HG03565 (cell line): Measurements from ENCODE around the gene FBXL16.

Source experiments
- ATAC-seq: cut with Tn5 transposase; IDR thresholded peaks from one replicate; pipeline ENCODE4 v1.9.1; 2021; ENCODE audit warnings: mild to moderate bottlenecking, moderate library complexity; ENCODE audit not compliant: unreplicated experiment

FBXL16 gene

DNA sequence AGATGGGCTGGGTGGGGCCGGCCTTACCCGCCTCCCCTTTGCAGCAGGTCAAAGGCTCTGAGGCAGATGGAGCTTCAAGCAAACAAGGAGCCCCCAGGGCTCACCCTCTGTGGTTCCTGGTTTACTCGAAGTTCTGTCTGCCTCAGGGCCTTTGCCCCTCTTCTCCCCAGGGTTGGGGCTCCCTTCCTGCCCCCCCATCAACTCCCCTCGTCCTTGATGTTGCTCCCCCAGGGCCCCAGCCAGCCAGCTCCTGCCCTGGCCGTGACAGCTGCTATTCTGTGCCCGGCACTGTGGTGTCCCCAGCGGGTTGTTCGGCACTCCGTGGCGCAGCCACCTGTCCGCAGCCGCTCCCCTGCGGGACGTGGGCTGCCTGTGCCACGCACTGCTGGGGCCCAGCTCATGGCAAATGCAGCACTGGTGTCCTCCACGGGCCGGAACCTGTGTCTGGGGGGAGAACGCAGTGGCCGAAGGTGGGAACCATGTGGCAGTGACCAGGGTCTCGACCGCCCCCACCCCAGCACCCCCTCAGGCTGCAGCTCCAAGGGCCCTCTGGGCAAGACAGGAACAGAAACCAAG, 5.0 kb upstream of the FBXL16 start:
- no peak for ATAC-seq

DNA sequence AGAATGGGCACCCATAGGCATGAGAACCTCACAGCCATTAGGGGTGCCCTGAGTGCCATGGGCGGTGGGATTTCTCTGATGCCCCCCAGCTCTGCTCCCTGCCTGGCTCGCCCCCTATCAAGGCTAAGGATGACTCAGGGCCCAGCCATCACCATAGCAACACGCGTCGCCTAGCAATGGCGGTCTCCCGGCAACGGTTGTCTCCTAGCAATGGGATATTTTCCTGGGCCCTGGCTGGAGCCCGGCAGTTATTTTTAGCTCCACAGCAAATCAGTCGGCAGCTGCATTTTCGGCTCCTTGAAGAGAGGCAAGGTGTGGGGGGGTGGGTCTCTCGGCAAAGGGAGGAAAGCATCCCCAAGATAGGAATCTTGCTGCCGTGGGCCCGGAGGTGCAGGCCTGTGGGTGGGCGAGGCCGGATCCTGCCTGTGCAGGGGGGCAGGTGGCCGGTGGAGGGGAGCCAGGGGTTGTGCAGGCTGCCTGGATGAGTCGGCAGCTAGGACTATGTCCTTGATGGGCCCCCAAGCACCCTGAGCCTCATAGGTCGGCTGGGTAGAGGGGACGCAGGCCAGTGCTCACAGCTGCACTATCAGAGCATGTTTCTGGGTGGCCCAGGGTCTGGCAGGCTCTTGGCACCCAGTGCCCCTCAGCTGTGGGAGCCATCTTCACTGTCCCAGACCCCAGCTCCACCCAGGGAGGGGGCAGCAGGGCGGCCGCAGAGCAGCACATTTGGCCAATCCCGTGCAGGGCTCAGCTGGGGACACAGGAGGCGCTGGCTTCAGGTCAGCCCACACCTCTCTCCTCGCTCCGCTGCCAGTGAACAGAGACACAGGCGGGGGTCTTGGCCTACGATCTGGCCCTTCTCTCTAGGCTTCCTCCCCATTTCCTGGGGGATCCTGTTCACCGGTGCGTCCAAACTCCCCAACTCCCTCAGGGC, 4.2 kb upstream of the FBXL16 start:
- ATAC-seq: no peak

GRCh38 chr16:708959-709358, 3.4 kb upstream of the FBXL16 start:
- no peak for ATAC-seq

- ATAC-seq: no peak
Observed at GRCh38 chr16:708019-708418, 2.4 kb upstream of the FBXL16 start.

DNA sequence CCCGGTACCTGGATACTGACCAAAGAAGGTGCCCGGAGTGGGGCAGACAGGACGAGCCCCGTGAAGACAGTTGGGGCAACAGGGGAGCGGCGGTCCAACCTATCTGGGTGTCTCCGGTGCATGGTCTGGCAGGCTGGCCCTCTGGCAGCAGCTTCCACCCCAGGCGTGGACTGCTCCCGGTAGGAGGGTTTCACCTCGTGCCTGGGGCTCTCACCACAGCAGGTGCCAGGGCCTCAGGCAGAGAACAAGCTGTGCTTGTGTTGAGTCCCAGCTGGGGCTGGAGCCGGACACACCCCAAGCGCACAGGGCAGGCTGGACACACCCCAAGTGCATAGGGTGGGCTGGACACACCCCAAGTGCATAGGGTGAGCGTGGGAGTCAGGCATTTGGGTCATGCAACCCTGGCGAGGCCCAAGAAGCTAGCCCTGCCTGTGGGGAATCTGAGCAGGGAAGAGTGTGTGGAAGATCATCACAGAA, 1.5 kb upstream of the FBXL16 start:
- no peak for ATAC-seq

GRCh38 chr16:706189-707061, 824 bp upstream of the FBXL16 start:
- no peak for ATAC-seq

DNA sequence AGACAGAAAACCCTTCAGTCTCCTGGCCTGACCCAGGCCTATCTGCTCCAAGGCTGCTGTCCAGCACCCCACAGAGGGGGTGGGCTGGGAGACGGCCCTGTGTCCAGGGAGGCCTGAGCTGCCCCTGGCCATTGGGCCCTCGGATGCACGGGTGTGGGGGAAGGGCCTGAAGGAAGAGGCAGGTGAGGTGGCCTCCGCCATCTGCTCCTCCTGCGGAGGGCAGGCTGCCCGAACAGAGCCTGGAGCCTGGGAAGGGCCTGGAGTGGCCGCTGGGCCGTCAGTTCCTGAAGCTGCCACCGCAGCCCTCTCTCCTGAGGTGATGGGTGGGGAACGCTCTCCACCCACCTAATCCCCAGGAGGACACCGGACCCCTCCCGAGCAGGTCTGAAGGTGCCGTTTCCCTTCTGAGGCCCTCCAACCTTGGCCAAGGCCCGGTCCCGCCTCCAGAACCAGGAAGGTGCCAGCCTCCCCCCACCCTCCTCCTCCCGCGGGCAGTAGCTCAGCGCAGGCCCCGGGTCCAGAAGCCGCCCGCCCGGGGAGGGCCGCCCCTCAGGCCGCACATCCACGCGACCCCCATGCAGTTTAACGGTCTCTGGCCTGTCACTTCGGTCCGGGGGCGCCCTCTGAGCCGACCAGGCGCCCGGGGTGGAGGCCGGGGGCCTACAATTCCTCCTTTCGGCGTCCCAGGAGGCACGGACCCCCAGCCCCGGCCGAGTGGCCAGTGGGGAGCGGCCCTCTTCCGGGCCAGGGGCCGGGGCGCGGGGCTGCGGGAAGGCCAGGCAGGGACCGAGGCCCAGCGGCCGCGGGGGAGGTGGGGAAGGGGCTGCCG, 835 bp downstream of the FBXL16 start:
- no peak for ATAC-seq

- no peak for ATAC-seq
Observed at GRCh38 chr16:704047-704446, 1.6 kb downstream of the FBXL16 start.

DNA sequence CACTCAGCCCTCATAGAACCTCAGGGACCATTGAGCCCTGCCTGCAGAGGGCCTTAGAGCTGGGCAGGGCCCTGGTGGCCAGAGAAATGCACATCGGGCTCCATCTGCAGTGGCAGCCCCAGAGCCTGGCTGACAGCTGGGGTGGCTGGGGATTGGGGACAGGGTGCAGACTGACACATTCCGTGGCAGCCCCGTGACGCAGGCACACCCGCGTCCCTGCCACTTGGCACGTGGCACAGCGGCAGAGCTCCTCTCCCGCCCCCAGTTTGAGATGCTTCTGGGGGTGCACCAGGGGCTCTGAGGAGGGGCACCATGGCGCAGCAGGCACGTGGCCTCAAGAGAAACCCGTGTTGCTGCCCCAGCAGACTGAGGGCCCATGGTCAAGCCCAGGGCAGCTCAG, 2.2 kb downstream of the FBXL16 start:
- ATAC-seq: no peak

GRCh38 chr16:702341-702740, 3.3 kb downstream of the FBXL16 start:
- ATAC-seq: no peak

DNA sequence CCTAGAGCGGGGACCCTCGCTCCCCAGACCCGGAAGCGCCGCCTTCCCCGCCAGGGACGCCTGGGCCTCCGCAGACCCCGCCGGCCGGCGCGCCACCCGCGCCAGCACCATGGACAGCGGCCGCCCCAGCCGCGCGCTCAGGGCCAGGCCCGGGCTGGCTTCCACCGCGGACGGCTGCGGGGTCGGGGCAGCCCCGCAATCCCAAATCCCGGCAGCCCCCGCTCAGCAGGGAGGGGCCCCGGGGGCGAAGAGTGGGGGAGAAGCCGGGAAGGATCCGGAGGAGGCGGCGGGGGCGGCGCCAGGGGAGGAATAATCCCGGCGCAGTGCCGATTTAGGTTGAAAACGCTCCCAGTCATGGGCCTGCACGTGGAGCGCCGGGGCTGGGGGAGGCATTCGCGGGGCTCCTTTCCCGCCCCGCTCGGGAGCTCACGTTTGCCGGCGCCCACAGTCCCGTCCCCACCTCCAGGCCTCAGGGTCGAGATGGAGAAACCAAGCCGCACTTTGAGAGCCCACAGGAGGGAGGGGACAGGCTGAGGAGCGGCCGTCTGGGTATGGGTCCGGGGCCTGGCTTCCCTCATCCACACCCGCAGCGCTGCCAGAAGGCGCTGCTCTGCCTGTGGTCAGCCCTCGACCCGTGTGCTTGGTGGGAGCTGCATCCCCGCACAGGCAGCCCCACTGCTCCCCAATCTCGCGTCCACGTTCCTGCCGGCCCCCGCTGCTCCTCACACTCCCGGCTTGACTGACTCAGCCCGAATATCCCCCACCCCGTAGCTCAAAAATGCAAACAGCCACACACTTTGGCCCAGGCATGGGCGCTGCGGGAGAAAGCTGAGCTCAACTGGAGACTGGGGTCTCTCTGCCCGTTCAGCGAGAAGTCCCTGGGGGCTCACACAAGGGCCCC, 4.7 kb downstream of the FBXL16 start:
- no peak for ATAC-seq

- ATAC-seq: no peak
Observed at GRCh38 chr16:698911-699671, 6.5 kb downstream of the FBXL16 start.

GRCh38 chr16:695355-696089, 10.1 kb downstream of the FBXL16 start:
- no peak for ATAC-seq

- ATAC-seq: no peak
Observed at GRCh38 chr16:694863-695354, 10.7 kb downstream of the FBXL16 start.

DNA sequence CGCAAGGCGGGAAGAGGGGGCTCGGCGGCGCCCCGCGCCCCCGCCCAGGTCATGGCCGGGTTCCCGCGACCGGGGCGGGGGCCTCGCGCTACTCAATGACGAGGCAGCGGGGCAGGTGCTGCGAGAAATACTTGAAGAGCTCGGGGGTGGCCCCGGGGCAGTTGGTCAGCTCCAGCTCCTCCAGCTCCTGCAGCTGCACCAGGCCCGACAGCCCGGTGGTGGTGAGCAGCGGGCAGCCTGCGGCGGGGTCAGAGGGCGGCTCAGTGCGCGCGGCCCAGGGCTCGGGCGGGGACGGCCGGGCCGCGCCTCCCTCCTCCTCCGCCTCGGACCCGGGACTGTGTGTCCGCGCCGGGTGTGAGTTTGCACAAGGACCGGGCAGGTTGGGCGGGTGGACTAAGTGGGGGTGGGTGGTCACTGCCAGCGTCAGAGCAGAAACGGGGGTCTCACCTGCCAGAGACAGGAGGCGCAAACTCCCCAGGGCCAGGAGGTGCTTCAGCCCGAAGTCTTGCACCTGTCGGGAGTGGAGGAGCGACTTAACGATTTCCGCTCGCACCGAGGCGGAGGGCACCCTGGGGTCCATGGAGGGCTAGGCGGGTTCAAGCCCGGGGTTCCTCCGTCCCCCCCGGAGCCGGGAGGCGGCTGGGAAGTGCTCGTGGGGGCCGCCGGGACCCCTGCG, 11.3 kb downstream of the FBXL16 start:
- ATAC-seq: no peak

- ATAC-seq: no peak
Observed at GRCh38 chr16:693766-694165, 11.8 kb downstream of the FBXL16 start.

GRCh38 chr16:693364-693763, 12.2 kb downstream of the FBXL16 start:
- no peak for ATAC-seq
